NCI-H510A (cell line): Measurements from ENCODE around the gene OCA2.

Source experiments
- DNase-seq: peaks from one replicate; lab custom pipeline; 2025; lab: John Stamatoyannopoulos, UW

OCA2 gene

DNA sequence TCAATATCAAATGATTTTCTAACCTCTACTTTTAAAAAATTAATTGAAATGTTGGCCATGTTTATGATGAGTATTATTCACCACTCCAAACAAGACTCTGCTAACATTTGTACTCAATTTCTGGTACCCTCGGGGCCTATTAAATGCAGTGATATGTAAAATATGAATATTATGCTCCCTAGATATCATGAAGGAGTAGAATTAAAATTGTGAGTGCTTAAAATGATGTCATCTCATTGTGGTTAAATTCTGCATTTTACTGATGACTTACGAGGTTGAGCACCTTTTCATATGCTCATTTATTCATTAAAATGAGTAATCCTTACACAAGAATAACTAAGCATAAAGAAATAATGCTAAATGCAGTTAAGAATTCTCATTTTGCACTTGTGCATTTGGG lies 159.9 kb downstream of the OCA2 start:
- no peak for DNase-seq

DNA sequence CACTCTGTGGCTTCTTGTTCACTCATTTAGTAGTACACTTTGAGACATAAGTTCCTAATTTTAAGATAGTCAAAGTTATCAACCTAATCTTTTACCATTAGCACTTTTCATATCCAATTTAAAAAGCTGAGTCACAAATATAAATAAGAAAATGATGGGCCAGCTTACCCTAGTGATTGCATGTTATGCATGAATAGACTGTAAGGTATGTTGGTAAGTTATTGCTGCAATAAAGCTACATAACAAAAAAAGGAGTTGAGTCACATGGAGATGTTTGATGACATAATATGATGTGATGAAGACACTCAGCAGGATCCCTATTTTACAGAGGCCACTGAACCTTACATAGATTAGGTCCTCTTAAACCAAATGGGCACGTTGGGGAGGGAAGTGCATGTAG lies 161.3 kb downstream of the OCA2 start:
- DNase-seq: no peak

DNA sequence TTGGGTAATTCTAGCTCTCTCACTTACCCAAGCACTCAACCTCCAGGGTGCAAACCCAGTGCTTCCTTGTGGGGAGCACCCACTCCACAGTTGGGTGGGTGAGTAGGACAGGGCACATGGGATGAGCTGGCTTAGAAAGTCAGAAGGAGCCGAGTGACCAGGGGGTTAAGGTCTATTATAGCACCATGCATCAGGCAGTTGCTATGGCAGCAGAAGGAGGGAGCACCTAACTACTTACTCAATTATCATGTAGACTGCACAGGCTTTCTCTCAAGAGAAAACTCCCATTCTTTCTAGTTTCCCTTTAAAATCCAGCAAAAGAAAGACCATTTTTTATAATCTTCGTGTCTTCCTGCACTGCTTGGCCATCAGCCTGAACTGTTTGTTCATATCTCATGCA lies 163.0 kb downstream of the OCA2 start:
- no peak for DNase-seq

DNA sequence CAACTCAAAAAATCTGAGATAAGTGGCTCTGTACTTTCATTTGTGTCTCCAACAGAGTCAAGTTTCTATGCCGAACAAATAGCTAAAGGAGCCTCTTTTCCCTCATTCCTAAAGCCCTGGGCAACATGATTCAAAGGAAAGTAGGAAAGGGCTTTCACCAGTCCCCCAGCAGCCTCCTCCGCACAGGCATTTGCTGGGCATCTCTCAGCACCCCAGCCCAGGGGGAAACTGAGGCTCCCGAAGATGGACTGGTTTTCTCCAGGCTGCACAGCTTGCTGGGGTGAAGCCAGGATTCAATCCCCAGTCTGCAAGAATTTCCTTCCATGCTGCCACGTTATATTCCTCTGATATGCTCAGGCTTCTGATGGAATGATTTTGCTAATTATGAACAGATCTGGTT lies 163.8 kb downstream of the OCA2 start:
- no peak for DNase-seq

DNA sequence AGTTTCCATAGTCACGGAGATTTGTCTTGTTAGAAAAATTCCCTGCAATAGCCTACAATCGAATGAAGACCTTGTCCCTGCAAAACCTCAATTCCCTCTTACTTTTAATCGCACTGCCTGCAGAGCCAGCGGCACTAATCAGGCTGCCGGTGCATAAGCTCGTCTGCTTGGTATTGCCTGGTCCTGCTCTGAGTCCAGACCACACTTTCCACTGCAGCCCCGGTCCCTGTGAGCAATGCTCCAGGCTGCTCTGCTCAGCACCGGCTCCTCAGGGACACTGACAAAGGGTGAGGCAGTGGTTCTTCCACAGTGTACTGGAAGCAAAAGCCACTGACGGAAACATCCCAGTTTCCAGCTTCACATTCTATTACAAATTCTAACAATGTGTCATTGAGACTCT lies 164.3 kb downstream of the OCA2 start:
- DNase-seq: no peak

DNA sequence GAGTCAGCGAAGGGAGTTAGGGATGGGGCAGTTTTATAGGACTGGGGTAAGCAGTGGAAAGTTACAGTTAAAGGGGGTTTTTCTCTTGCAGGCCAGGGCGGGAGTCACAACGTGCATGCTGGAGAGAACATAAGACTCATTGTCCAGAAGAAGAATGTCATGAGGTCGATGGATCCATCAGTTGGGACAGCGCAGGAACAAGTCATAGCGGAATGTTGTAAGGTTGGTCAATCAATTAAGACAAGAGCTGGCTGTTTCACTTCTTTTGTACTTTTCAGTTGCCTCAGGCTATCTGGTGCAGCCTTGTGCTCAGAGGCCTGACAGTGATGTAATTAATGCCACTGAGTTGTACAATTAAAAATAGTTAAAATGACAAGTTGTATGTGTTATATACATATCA lies 165.6 kb downstream of the OCA2 start:
- no peak for DNase-seq

DNA sequence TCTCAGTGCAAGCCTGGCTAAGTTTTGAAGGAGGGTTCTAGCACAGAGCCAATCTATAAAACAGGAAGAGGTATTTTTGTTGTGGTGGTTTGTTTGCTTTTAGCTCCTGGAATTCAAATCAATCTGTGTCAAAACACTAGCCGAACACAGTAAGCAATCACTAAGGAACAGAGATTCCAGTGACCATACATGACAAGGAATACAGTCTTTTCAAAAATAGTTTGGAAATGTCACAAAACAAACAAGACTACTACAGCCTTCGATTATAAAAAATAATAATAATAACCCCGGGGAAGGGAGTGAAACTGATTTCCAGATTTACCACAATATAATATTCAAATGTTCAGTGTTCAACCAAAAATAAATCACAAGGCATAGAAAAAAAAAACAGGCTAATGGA lies 166.5 kb downstream of the OCA2 start:
- DNase-seq: no peak

DNA sequence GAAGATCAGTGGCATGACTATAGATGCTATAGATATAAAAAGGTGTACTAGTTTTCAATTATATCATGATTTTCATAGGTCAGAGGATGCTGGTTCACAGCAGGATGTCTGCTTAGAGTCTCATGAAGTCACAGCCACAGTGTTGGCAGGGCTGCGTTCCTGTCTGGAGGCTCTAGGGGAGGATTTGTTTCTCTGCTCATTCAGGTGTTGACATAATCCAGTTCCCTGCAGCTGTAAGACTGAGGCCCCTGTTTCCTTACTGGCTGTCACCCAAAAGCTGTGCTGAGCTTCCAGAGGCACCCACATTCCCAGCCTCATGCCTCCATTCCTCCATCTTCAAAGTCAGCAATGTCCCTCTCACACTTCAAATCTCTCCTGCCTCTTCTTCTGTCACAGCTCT lies 170.7 kb downstream of the OCA2 start:
- no peak for DNase-seq

DNA sequence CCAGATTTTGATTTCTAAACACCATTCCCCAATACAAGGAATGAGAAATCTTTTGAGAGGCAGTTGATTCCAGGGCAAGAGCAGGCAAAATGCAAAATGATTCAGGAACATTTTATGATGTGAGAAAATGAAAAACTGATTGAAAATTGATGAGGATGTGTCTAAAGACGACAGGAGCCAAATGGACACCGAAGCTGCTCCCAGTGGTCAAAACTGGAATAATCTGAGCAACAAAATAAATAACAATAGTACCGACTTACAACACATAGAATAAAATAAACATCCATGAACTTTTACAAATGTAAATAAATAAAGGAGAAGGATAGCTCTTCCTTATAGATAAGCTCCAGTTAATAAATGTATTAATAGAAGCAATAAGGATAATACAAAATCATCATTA lies 186.8 kb downstream of the OCA2 start:
- no peak for DNase-seq

DNA sequence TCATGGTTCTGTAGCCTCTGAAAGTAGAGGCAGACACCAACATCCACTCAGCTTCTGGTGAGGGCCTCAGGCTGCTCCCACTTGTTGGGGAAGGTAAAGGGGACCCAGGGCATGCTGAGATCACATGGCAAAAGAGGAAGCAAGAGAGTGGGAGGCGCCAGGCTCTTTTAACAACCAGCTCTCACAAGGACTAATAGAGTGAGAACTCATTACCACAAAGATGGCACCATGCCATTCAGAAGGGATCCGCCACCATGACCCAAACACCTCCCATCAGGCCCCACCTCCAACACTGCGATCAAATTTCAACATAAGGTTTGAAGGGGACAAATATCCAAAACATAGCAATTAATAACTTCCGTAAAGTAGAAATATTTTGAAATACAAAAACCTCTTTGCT lies 192.3 kb downstream of the OCA2 start:
- no peak for DNase-seq

DNA sequence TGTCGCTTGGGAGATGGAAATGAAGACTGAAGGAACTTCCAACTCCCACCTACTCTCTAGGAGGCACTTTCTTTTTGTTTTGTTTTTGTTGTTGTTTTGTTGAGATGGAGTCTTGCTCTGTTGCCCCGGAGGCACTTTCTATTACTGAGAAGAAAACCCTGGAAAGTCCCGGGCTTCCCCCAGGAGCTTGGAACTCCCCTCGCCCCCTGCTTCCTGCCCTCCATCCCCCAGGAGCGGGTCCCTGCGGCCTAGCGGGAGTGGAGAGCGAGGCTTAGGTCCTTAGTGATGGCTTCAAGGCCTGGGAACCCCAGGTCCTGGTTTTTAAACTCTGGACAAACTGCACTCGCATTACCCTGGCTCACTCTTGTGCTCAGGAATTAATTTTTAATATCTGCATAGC lies 195.7 kb downstream of the OCA2 start:
- DNase-seq: no peak

DNA sequence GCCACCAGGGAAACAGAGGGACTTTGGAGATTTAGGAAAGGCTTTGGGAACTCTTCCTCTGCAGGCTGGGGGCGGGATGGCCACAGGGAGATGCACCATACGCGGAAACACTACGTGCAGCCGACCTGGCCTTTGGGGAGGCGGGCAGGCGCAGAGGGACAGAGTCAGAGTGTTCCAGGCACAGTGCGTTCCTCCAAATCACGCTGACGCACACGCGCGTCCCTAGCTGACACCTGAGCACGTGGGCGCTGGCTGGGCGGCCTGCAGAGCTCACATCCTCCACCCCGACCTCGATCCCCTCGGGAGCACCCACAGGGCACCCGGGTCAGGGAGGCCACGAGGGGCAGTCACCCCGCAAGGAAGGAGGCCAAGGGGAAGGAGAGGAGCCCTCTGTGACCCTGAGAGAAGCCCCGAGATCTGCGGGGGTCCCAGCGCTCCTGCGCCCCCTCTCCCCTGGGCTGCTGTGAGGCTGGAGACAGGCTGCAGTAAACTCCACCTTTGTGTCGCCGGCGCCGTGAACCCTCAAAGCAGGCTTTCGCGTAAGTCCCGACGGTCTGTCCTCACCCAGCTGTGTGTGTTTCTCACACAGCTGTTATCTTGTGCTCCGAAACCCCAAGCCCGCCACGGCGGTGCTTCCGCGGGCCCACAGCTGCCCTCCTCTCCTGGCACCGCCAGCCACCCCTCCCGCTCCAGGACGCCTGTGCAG lies 196.3 kb downstream of the OCA2 start:
- no peak for DNase-seq

DNA sequence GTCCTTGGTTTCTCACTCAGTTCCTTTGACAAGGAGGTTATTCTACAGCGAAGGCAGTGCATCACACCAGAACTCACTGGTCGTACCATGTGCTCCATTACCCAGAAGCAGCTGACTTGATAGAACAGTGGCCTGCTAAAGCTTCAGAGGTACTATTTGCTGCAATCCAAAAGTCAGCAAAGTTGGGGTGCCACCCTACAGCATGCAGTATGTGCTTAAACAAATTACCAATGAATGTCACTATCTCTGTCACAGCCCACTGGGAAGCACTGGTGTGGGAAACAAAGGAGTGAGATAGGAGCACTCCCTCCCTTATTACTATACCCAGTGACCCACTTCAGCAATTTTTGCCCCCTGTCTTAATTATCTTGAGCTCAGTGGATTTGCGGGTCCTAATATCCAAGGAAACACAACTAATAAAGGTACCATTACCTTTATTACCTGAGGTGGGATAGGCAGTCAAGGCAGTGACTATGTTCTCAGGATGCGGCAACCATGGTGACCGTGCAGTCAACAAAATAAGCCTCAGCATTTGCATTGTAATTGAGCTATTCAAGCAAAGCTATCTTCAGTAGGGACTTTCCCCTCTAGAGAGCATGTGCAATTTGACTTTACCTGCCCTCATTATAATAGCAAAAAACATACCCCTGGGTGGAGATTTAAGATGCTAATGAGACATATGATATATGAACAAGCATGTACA lies 199.4 kb downstream of the OCA2 start:
- DNase-seq: no peak

DNA sequence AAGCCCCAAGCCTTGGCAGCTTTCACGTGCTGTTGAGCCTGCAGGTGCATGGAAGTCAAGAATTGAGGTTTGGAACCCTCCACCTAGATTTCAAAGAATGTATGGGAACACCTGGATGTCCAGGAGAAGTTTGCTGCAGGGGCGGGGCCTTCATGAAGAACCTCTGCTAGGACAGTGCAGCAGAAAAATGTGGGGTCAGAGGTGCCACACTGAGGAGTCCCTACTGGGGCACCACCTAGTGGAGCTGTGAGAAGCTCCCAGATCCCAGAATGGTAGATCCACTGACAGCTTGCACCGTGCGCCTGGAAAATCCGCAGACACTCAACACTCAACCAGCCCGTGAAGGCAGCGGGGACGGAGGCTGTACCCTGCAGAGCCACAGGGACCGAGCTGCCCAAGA lies 201.6 kb downstream of the OCA2 start:
- no peak for DNase-seq

DNA sequence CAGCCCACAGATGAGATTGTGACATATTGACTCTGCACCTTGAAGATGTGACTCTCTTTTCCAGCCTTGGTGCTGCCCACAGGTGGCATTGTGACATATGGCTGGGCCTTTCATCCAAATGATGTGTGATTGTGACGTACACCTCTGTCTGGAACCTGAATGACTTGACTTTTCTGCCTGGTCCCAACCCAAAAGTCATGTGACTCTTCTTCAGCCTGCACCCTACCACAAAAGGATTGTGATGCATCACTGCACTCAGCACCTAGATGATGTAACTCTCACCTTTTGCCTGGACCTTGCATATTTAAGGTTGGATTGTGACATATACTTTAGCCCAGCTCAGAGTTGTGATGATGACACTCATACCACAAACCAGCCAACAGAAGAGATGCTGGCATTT lies 204.5 kb downstream of the OCA2 start:
- no peak for DNase-seq

DNA sequence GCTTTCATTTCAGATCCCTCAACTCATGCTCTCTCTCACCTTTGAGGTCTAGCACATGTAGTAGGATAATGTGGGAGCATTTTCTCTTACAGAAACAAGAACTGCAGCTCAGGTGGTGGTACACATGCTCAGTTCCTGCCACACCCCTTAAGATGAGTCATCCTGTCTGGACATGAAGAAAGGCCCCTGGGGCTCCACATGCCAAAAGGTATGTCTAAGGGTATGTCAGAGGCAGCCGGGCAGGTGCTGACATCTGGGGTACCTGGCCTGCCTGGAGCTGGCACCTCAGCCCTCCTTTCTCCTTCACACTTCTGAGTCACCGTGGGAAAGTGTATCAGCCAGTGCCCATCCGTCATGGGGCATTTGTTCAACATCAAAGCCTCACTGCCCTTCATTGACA lies 209.9 kb downstream of the OCA2 start:
- DNase-seq: no peak

DNA sequence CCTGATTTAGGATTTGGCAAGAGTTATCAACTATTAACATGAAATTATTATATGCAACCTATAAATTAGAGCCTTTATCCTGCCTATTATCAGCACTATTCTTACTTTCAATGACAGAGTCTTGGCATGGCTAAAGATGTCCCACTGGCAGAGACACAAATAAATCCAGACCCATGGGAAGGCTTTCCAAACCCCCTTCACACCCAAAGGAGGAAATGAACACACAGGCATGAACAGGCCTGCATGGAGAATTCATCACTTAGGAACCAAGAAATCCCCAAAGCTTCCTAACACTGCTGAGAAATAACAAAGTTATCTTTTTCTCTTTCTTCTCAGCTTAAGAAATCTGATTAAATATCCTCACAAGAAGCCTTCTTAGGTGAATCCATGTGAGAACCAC lies 213.9 kb downstream of the OCA2 start:
- no peak for DNase-seq

DNA sequence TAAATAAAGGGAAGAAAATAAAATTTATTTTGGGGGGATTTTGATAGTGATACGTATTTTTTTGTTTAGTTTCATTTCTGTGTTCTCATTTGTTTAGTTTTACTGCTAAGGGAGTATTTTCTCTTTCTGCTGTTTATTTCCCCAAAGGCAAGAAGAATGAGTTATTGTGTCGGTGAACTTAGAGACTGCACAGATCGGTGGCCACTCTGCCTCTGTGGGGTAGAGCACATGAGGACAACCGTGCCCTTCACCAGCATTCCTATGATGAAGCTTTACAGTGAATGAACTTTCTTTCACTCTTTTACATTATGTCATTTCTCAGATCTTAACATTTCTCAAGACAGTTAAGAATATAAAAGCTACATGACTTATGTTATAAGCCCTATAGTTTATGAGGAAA lies 214.4 kb downstream of the OCA2 start:
- no peak for DNase-seq

DNA sequence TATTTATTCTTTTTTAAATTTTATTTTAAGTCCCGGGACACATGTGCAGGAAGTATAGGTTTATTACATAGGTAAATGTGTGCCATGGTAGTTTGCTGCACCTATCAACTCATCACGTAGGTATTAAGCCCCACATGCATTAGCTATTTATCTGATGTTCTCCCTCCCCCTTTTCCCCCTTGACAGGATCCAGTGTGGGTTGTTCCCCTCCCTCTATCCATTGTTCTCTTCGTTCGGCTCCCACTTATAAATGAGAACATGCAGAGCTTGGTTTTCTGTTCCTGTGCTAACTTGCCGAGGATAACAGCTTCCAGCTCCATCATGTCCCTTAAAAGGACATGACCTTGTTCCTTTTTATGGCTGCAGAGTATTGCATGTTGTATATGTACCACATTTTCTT lies 220.3 kb downstream of the OCA2 start:
- no peak for DNase-seq

DNA sequence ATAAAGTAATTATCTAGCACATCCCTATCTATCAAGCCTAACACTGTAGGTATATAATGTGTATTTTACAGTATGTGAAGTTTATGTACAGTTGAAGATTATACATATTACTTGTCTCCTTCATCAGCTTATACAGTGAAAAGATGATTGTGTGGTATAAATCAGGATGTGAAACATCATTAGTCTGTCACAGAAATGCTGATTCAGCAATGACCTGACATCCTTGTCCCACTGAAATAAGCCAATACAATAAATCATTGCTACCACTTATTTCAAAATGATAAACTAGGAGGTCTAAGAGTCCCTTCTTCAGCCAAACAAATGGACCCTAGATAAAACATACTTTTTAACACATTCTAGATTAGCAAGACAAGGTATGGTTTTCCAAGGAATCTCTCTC lies 225.3 kb downstream of the OCA2 start:
- DNase-seq: no peak

DNA sequence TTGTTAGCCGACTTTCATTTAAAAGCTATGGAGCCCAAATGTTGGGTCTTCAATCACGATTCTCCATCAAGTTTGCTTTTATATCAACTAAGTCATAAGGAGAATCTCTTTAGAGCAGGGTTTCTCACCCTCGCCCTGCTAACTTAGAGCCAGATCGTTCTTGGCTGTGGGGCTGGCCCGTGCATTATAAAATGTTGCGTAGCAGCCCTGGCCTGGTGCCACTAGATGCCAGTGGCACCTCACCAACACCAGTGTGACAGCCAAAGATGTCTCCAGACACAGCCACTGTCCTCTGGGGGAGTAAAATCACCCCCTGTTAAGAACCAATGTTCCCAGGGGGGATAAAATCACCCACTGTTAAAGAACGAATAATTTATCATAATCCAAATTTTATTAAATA lies 226.1 kb downstream of the OCA2 start:
- no peak for DNase-seq

DNA sequence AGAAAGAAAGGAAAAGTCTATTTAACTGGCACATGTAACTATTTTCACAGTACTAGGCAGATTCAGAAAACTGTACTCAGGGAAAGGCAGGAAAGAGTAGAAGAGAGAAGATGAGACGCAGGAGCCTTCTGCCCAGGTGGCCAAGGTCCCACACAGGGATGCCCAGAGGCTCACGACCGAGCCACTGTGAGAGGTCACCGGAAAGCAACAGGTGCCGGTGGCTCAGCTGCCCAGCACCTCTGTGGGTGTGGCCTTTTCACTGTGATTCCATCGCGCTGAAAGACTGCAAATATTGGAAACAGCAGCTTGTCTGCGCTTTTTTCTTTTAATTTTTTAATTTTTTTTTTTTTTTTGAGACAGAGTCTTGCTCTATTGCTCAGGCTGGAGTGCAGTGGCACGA lies 226.8 kb downstream of the OCA2 start:
- DNase-seq: no peak

DNA sequence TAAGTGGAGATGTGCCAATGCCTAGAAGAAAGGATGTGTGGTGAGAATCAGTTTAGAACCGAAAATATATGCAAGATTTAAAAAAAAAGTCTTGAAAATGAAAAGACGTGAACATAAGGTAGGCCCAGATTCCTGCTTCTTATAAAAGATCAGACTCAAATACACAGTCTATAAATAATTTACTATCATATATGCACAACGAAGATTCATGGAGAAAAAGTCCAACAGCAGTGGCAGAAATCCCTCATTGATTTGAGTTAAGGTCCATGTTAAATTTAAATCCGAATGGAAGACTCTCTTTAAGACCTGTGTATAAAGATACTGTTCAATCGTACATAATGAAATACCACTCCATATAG lies 227.2 kb downstream of the OCA2 start:
- DNase-seq: no peak
